NCI-H1436 (cell line): ENCODE data around the gene S100A2.
"Not testable (repeated sequence)": the region's sequence is repeated elsewhere in the genome, so short reads cannot be mapped to it uniquely, and the experiment has no call there.

Experiments
- DNase-seq: peaks from one replicate; lab custom pipeline; 2025; lab: John Stamatoyannopoulos, UW

Gene S100A2

GRCh38 chr1:153563991-153564390 is 1.7 kb downstream of the S100A2 start:
- DNase-seq: no peak

GRCh38 chr1:153563483-153563901 is 2.2 kb downstream of the S100A2 start:
- DNase-seq: no peak

- not testable (repeated sequence) for DNase-seq
Measured at GRCh38 chr1:153562021-153562420, 3.6 kb downstream of the S100A2 start.

- DNase-seq: no peak
Measured at GRCh38 chr1:153561466-153561985, 4.1 kb downstream of the S100A2 start.

GRCh38 chr1:153560771-153561465 is 4.7 kb downstream of the S100A2 start:
- DNase-seq: no peak

GRCh38 chr1:153560241-153560640 is 5.4 kb downstream of the S100A2 start:
- no peak for DNase-seq

GRCh38 chr1:153557877-153558276 is 7.8 kb downstream of the S100A2 start:
- DNase-seq: no peak

- no peak for DNase-seq
Measured at GRCh38 chr1:153556348-153556747, 9.3 kb downstream of the S100A2 start.

- DNase-seq: no peak
Measured at GRCh38 chr1:153553830-153554541, 11.7 kb downstream of the S100A2 start.

GRCh38 chr1:153553096-153553495 is 12.5 kb downstream of the S100A2 start:
- DNase-seq: no peak

GRCh38 chr1:153552335-153552734 is 13.3 kb downstream of the S100A2 start:
- no peak for DNase-seq

- DNase-seq: no peak
Measured at GRCh38 chr1:153550827-153551500, 14.7 kb downstream of the S100A2 start.

GRCh38 chr1:153550398-153550758 is 15.3 kb downstream of the S100A2 start:
- DNase-seq: no peak

GRCh38 chr1:153549741-153550397 is 15.8 kb downstream of the S100A2 start:
- no peak for DNase-seq

GRCh38 chr1:153548722-153549688 is 16.6 kb downstream of the S100A2 start, which contains the start of gene S100A3:
TSS of gene S100A3 (minus strand) at chr1:153549258. CDS start at chr1:153548485, 773 bp downstream.
- DNase-seq: no peak

GRCh38 chr1:153547560-153548551 is 17.8 kb downstream of the S100A2 start:
- DNase-seq: no peak

- peak; percentile 30 for DNase-seq
Measured at GRCh38 chr1:153546796-153547559, 18.7 kb downstream of the S100A2 start.

- DNase-seq: no peak
Measured at GRCh38 chr1:153546371-153546770, 19.3 kb downstream of the S100A2 start.
